Measurements from ENCODE around the gene HAGH. TPM values are rescaled to one million over a fixed set of nuclear protein-coding genes. Genes with fewer than 3 reads are reported as not detected.

The HAGH gene
- polyA plus RNA-seq, 2 of the 4 experiments (the other 2 are of a cell fraction): 34.9 to 66.4 TPM

GRCh38 chr16:1818873-1819525, 7.6 kb downstream of the HAGH start:
- Histone ChIP-seq H3K4me2 (no peak overlapping the region), H3K4me3 (no peak overlapping the region), H3K27ac (no peak overlapping the region), H3K4me1 (no peaks in the 10 kb centered on the region), H3K9me3 (no peaks in the 10 kb centered on the region)
- no peak for TF ChIP-seq MAX (IDR thresholded peaks at IDR 0.05)
- no peak for TF ChIP-seq HMGXB4 (CRISPR knock-in tag; IDR thresholded peaks at IDR 0.05; ENCODE audit: borderline replicate concordance)
- no peak for TF ChIP-seq NFE2L2 (conservative IDR thresholded peaks at IDR 0.05; ENCODE audit: low read length)
- TF ChIP-seq CBX2 (IDR thresholded peaks at IDR 0.05; ENCODE audit: borderline replicate concordance, low read depth): no peak
- TF ChIP-seq NR3C1 (IDR thresholded peaks at IDR 0.05): no peak
- no peak for TF ChIP-seq BHLHE40 (IDR thresholded peaks at IDR 0.05; ENCODE audit: low read depth, low read length)
- TF ChIP-seq ATOH8 (CRISPR knock-in tag; IDR thresholded peaks at IDR 0.05; ENCODE audit: low read depth): no peak
- TF ChIP-seq E2F6 (IDR thresholded peaks at IDR 0.05; ENCODE audit: borderline replicate concordance, low read depth): no peak
- ChIA-PET POLR2A (no interaction called here), CTCF (no interaction called here)
- no peak for DNase-seq (ENCODE audit: low read depth in 1 of 2, low spot score in 1 of 2)
- no peak for ATAC-seq
- 96% methylated on average over 22 of the region's 35 CpGs for WGBS (ENCODE audit: missing lambda C conversion rate)
- FAIRE-seq: no peak

GRCh38 chr16:1818204-1818872, 8.3 kb downstream of the HAGH start:
- Histone ChIP-seq H3K9me3 (no peaks in the 10 kb centered on the region), H3K4me2 (no peak overlapping the region), H3K4me1 (no peaks in the 10 kb centered on the region), H3K4me3 (no peak overlapping the region), H3K27ac (no peak overlapping the region)
- WGBS (ENCODE audit: missing lambda C conversion rate): 89% methylated on average over 20 of the region's 27 CpGs
- DNase-seq (ENCODE audit: low read depth in 1 of 2, low spot score in 1 of 2) (no peak), FAIRE-seq (no peak), ATAC-seq (no peak)
- POLR2A ChIA-PET: no interaction called here
- TF ChIP-seq CBX2 (IDR thresholded peaks at IDR 0.05; ENCODE audit: borderline replicate concordance, low read depth) (no peak), CBX8 (IDR thresholded peaks at IDR 0.05) (no peak), MAX (IDR thresholded peaks at IDR 0.05) (no peak), POLR2AphosphoS2 (conservative IDR thresholded peaks at IDR 0.05; ENCODE audit: low read length) (no peak), ATOH8 (CRISPR knock-in tag; IDR thresholded peaks at IDR 0.05; ENCODE audit: low read depth) (no peak), SREBF2 (IDR thresholded peaks at IDR 0.05) (no peak), HDAC2 (IDR thresholded peaks at IDR 0.05) (no peak), RAD21 (conservative IDR thresholded peaks at IDR 0.05 in 1 of 2, IDR thresholded peaks at IDR 0.05 in 1 of 2) (no peak), SMC3 (IDR thresholded peaks at IDR 0.05) (no peak), MAZ (IDR thresholded peaks at IDR 0.05; ENCODE audit: borderline replicate concordance, low read depth, low read length) (no peak), EHMT2 (IDR thresholded peaks at IDR 0.05; ENCODE audit: low read depth) (no peak), EHF (CRISPR knock-in tag; IDR thresholded peaks at IDR 0.05) (no peak), BCL3 (IDR thresholded peaks at IDR 0.05) (no peak), CHD2 (IDR thresholded peaks at IDR 0.05; ENCODE audit: low read length, partially characterized antibody) (no peak), REST (IDR thresholded peaks at IDR 0.05) (no peak), ZFP36 (IDR thresholded peaks at IDR 0.05; ENCODE audit: borderline replicate concordance, partially characterized antibody) (no peak), KDM5A (IDR thresholded peaks at IDR 0.05) (no peak), TFCP2L1 (CRISPR knock-in tag; IDR thresholded peaks at IDR 0.05) (no peak), JUNB (IDR thresholded peaks at IDR 0.05) (no peak)
- CTCF ChIA-PET: no interaction called here
